Urothelium cell line (cell line): ENCODE data around the gene PCDHA8.
A peak's percentile ranks its signal among the peaks of the same experiment; 100 is the strongest.
"Not testable (repeated sequence)": the region's sequence is repeated elsewhere in the genome, so short reads cannot be mapped to it uniquely, and the experiment has no call there.

Experiments used
- DNase-seq: peaks from one replicate; pipeline ENCODE4 v3.0.0; 2011; ENCODE audit warnings: low spot score, mixed read lengths
- FAIRE-seq: peaks from 2 replicates; lab custom pipeline; 2011; peaks lifted over from hg19 to GRCh38; lab: Jason Lieb, UNC

The PCDHA8 gene

DNA sequence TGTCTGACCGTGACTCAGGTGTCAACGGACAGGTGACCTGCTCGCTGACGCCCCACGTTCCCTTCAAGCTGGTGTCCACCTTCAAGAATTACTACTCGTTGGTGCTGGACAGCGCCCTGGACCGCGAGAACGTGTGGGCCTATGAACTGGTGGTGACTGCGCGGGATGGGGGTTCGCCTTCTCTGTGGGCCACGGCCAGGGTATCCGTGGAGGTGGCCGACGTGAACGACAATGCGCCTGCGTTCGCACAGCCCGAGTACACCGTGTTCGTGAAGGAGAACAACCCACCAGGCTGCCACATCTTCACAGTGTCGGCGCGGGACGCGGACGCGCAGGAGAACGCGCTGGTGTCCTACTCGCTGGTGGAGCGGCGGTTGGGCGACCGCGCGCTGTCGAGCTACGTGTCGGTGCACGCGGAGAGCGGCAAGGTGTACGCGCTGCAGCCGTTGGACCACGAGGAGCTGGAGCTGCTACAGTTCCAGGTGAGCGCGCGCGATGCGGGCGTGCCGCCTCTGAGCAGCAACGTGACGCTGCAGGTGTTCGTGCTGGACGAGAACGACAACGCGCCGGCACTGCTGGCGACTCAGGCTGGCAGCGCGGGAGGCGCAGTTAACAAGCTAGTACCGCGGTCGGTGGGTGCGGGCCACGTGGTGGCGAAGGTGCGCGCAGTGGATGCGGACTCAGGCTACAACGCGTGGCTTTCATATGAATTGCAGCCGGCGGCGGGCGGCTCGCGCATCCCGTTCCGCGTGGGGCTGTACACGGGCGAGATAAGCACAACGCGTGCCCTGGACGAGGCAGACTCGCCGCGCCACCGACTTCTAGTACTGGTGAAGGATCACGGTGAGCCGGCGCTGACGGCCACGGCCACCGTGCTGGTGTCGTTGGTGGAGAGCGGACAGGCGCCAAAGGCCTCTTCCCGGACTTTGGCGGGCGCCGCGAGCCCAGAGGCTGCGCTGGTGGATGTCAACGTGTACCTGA lies 29.5 kb downstream of the PCDHA8 start:
- FAIRE-seq (no peak), DNase-seq (no peak)

DNA sequence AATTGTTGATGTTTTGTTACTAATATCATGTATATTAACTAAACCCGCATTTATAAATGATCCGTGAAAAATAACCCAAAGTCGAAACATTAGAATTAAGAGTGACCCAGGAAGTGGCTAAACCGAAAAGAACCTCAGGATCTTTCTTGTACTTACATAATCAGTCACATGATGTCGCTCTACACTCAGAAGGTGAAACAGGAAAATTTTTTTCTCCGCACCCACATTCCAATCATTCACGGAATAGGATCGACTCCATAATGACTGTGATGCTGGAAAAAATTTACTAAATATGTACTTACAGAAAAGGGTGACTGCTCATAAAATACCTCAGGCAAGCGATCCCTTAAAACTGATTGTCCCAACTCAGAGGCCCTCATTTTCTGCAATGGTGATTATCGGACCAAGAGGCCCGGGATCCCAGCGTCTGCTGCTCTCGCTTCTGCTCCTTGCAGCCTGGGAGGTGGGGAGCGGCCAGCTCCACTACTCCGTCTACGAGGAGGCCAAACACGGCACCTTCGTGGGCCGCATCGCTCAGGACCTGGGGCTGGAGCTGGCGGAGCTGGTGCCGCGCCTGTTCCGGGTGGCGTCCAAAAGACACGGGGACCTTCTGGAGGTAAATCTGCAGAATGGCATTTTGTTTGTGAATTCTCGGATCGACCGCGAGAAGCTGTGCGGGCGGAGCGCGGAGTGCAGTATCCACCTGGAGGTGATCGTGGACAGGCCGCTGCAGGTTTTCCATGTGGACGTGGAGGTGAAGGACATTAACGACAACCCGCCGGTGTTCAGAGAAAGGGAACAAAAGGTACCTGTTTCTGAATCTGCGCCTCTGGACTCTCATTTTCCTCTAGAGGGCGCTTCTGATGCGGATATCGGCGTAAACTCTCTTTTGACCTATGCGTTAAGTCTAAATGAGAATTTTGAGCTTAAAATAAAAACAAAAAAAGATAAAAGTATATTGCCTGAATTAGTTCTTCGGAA lies 34.4 kb downstream of the PCDHA8 start, which contains the start of gene PCDHA12:
PCDHA12 (plus strand) TSS at position 224 of the 981 bp plus-strand sequence; CDS start at position 389, 165 bp downstream.
- DNase-seq (peak; percentile 26), FAIRE-seq (no peak)

DNA sequence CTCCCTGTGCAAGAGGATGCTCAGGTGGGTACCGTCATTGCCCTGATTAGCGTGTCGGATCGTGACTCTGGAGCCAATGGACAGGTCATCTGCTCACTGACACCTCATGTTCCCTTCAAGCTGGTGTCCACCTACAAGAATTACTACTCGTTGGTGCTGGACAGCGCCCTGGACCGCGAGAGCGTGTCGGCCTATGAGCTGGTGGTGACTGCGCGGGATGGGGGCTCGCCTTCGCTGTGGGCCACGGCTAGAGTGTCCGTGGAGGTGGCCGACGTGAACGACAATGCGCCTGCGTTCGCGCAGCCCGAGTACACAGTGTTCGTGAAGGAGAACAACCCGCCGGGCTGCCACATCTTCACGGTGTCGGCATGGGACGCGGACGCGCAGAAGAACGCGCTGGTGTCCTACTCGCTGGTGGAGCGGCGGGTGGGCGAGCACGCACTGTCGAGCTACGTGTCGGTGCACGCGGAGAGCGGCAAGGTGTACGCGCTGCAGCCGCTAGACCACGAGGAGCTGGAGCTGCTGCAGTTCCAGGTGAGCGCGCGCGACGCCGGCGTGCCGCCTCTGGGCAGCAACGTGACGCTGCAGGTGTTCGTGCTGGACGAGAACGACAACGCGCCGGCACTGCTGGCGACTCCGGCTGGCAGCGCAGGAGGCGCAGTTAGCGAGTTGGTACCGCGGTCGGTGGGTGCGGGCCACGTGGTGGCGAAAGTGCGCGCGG lies 35.7 kb downstream of the PCDHA8 start:
- not testable (repeated sequence) for FAIRE-seq, DNase-seq

DNA sequence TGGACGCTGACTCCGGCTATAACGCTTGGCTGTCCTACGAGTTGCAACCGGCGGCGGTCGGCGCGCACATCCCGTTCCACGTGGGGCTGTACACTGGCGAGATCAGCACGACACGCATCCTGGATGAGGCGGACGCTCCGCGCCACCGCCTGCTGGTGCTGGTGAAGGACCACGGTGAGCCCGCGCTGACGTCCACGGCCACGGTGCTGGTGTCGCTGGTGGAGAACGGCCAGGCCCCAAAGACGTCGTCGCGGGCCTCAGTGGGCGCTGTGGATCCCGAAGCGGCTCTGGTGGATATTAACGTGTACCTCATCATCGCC lies 36.2 kb downstream of the PCDHA8 start:
- FAIRE-seq (no peak), DNase-seq (no peak)

DNA sequence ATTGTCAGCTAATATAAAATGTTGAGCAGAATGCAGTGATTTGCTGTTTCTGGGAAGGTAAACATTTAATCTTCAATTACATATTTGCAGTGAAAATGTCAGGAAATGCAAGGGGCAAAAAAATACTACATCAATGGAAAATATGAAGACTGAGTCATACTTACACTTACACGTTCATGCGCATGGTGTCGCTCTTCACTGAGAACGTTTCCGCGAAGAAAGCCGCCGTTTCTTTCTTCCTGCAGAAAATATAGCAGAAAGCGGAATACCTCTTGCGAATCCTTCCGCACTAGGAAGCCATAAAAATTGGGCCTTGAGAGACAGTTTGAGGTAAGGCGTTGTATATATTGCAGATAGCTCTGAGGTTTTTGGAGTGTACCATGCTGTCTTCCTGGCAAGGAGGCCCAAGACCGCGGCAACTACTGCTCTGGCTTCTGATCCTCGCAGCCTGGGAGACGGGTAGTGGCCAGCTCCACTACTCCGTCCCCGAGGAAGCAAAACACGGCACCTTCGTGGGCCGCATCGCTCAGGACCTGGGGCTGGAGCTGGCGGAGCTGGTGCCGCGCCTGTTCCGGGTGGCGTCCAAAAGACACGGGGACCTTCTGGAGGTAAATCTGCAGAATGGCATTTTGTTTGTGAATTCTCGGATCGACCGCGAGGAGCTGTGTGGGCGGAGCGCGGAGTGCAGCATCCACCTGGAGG lies 41.1 kb downstream of the PCDHA8 start, which contains the start of gene PCDHA13:
PCDHA13 (plus strand) TSS at position 236 of the 702 bp plus-strand sequence; CDS start at position 381, 145 bp downstream.
- peak; percentile 12 for DNase-seq
- no peak for FAIRE-seq

DNA sequence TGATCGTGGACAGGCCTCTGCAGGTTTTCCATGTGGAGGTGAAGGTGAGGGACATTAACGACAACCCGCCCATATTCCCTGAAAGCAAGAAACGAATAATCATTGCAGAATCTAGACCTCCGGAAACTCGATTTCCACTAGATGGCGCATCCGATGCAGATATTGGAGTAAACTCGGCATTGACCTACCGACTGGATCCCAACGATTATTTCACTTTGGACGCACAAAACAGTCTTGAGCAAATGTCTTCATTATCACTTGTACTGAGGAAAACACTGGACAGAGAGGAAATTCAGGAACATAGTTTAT lies 41.6 kb downstream of the PCDHA8 start:
- peak; percentile 10 for DNase-seq
- no peak for FAIRE-seq

DNA sequence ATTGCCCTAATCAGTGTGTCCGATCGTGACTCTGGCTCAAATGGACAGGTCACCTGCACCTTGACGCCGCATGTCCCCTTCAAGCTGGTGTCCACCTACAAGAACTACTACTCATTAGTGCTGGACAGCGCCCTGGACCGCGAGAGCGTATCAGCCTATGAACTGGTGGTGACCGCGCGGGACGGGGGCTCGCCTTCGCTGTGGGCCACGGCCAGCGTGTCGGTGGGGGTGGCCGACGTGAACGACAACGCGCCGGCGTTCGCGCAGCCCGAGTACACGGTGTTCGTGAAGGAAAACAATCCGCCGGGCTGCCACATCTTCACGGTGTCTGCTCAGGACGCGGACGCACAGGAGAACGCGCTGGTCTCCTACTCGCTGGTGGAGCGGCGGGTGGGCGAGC lies 42.4 kb downstream of the PCDHA8 start:
- DNase-seq (no peak), FAIRE-seq (no peak)

DNA sequence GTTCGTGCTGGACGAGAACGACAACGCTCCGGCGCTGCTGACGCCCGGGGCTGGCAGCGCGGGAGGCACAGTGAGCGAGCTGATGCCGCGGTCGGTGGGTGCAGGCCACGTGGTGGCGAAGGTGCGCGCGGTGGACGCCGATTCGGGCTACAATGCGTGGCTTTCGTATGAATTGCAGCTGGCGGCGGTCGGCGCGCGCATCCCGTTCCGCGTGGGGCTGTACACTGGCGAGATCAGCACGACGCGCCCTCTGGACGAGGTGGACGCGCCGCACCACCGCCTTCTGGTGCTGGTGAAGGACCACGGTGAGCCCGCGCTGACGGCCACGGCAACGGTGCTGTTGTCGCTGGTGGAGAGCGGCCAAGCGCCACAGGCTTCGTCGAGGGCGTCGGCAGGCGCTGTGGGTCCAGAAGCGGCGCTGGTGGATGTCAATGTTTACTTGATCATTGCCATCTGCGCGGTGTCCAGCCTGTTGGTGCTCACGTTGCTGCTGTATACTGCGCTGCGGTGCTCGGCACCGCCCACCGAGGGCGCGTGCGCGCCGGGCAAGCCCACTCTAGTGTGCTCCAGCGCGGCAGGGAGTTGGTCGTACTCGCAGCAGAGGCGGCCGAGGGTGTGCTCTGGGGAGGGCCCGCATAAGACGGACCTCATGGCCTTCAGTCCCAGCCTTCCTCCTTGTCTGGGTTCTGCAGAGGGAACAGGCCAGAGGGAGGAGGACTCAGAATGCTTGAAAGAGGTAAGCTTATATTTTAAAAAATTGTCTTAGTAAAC lies 43.1 kb downstream of the PCDHA8 start:
- no peak for FAIRE-seq
- no peak for DNase-seq
